ENCODE data around the gene KAZN.

Gene KAZN

GRCh38 chr1:14648896-14649855 is 50.7 kb downstream of the KAZN start:
- DNase-seq (ENCODE audit: low read depth) = no peak
- TF ChIP-seq, protein P1, sequence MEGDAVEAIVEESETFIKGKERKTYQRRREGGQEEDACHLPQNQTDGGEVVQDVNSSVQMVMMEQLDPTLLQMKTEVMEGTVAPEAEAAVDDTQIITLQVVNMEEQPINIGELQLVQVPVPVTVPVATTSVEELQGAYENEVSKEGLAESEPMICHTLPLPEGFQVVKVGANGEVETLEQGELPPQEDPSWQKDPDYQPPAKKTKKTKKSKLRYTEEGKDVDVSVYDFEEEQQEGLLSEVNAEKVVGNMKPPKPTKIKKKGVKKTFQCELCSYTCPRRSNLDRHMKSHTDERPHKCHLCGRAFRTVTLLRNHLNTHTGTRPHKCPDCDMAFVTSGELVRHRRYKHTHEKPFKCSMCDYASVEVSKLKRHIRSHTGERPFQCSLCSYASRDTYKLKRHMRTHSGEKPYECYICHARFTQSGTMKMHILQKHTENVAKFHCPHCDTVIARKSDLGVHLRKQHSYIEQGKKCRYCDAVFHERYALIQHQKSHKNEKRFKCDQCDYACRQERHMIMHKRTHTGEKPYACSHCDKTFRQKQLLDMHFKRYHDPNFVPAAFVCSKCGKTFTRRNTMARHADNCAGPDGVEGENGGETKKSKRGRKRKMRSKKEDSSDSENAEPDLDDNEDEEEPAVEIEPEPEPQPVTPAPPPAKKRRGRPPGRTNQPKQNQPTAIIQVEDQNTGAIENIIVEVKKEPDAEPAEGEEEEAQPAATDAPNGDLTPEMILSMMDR (conservative IDR thresholded peaks at IDR 0.05; ENCODE audit: low read depth, low read length) = no peak
- no peak overlapping the region for H3K4me3 ChIP-seq (ENCODE audit: low read length)

DNA sequence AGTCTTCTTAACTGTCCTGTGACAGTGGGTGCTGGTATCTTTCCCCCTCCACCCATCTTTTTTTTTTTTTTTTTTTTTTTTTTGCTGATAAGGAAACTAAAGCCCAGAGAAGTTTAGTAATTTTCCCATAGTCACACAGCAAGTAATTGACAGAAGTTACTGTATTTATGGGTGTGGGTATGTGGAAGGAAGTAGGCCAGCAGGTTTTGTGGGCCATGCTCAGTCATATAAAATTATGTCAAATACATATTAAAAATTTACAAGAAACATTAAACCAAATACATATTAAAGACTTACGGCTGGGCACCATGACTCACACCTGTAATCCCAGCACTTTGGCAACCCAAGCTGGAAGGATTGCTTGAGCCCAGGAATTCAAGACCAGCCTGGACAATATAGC is 51.5 kb downstream of the KAZN start:
- TF ChIP-seq, protein P1 (conservative IDR thresholded peaks at IDR 0.05; ENCODE audit: low read depth, low read length) = no peak
- H3K4me3 ChIP-seq (ENCODE audit: low read length) = no peak overlapping the region
- no peak for DNase-seq (ENCODE audit: low read depth)

DNA sequence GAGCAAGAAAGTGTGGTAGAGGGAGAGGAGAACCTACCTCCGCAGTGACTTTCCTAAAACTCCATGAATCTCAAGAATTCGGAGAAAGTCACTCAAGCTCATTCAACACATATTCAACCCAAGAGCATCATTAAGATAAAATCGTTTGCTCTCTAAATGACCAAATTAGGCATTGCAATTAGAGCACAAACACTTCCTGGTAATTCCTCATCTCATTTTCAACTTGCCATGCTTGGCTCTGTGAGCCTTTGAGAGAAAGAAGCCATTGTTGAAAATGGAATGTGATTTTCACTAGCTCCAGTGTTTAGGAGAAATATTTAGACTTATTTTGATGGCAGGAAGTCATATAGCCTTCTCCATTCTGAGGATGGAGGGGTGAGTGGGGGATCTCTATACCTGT is 52.5 kb downstream of the KAZN start:
- H3K4me3 ChIP-seq (ENCODE audit: low read length) = no peak overlapping the region
- DNase-seq (ENCODE audit: low read depth) = no peak
- TF ChIP-seq, protein P1 (conservative IDR thresholded peaks at IDR 0.05; ENCODE audit: low read depth, low read length) = no peak

- H3K4me3 ChIP-seq (ENCODE audit: low read length) = no peak overlapping the region
- TF ChIP-seq, protein P1 (conservative IDR thresholded peaks at IDR 0.05; ENCODE audit: low read depth, low read length) = no peak
- DNase-seq (ENCODE audit: low read depth) = no peak
Observed at GRCh38 chr1:14652840-14653239, 54.4 kb downstream of the KAZN start.

- TF ChIP-seq, protein P1 (conservative IDR thresholded peaks at IDR 0.05; ENCODE audit: low read depth, low read length) = no peak
- no peak overlapping the region for H3K4me3 ChIP-seq (ENCODE audit: low read length)
- no peak for DNase-seq (ENCODE audit: low read depth)
Observed at GRCh38 chr1:14653461-14653960, 55.0 kb downstream of the KAZN start.

GRCh38 chr1:14654554-14654953 is 56.1 kb downstream of the KAZN start:
- DNase-seq (ENCODE audit: low read depth) = no peak
- H3K4me3 ChIP-seq (ENCODE audit: low read length) = no peak overlapping the region
- TF ChIP-seq, protein P1 (conservative IDR thresholded peaks at IDR 0.05; ENCODE audit: low read depth, low read length) = no peak

GRCh38 chr1:14655385-14655784 is 56.9 kb downstream of the KAZN start:
- TF ChIP-seq, protein P1 (conservative IDR thresholded peaks at IDR 0.05; ENCODE audit: low read depth, low read length) = no peak
- DNase-seq (ENCODE audit: low read depth) = no peak
- no peak overlapping the region for H3K4me3 ChIP-seq (ENCODE audit: low read length)
